Measurements from ENCODE around the gene GJA3.

GJA3 gene

GRCh38 chr13:20160306-20161274, at the start of gene GJA3:
Gene GJA3 (minus strand): TSS chr13:20161052. CDS start chr13:20143288, 17,764 bp downstream.
- peak; percentile 50 for DNase-seq (ENCODE audit: low spot score)

DNA sequence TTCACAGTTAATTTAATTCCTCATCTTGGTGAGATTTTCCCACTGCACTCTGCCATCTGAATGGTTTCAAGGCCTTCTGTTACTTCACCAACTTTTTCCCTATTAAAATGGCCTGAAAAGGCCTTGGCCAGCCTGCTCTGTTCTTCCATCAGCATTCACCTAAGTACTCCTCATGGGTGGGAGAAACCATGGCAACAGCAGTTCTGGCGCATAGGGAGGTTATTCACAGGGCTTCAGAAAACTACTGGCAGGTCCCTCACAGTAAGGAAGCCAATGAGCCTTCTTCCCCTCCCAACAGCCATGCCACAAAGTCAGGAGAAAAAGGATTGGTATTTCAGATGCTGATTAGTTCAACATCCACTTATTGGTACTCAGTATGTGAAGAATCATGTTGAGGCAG, 49.1 kb upstream of the GJA3 start:
- no peak for DNase-seq (ENCODE audit: low spot score)

- DNase-seq (ENCODE audit: low spot score): no peak
These were observed 45.9 kb upstream of the GJA3 start for GRCh38 chr13:20206698-20207235.

- no peak for DNase-seq (ENCODE audit: low spot score)
These were observed 45.3 kb upstream of the GJA3 start for GRCh38 chr13:20206065-20206697.

- DNase-seq (ENCODE audit: low spot score): no peak
These were observed 37.9 kb upstream of the GJA3 start for GRCh38 chr13:20198781-20199180.

- peak; percentile 45 for DNase-seq (ENCODE audit: low spot score)
These were observed 36.5 kb upstream of the GJA3 start for GRCh38 chr13:20197361-20197834.

DNA sequence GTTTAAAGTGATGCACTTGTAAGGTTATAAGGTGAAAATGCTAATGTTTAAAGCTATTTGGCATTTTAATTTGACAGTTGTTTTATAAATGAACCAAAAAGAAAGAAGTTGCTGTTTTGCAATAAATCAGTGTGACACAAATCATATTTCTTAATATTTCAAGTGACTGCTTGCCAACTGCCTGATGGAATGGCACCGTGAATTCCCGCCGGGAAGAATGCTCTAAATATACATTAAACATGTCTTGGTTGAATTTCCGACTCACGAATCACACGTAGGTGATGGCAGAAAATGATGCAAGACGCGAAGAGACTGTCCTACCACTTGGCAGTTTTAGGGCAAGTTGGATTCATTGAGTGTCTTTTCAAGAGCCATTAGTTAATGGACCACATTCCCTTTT, 34.9 kb upstream of the GJA3 start:
- DNase-seq (ENCODE audit: low spot score): no peak

- peak; percentile 22 for DNase-seq (ENCODE audit: low spot score)
These were observed 33.2 kb upstream of the GJA3 start for GRCh38 chr13:20193907-20194631.

DNA sequence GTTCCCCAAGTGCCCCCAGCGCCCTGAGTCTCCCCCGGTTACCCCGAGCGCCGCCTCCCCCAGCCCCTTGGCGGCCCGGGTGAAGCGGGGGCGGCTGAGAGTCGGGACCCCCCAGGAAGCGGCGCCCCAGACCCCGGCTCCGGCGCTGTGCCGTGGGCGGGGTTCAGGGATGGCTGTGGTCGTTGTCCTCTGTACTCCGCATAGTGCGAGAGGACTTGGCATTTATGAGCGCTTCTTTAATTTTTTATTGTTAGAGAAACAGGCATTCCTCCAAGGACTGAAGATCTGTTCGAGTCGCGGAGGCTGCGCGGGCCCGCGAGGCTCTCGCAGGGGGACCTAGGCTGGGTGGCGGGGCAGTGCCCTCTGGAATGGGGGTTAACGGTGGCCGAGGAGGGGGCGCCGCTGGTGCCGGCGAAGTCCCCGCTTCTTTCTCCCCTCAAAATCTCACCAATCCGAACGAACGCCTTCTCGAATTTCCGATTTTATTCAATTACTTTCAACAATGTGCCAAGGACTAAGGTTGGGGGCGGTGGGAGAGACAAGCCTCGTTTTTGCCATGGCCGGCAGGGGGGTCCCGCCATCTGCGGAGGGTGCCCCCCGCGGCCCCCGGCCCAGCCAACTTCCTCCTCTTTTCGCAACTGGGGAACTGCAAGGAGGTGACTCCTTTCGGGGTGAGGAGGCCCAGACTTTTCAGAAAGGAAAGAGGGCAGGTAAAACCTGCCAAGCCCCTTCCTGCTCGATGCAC, 32.5 kb upstream of the GJA3 start:
- DNase-seq (ENCODE audit: low spot score): no peak

DNA sequence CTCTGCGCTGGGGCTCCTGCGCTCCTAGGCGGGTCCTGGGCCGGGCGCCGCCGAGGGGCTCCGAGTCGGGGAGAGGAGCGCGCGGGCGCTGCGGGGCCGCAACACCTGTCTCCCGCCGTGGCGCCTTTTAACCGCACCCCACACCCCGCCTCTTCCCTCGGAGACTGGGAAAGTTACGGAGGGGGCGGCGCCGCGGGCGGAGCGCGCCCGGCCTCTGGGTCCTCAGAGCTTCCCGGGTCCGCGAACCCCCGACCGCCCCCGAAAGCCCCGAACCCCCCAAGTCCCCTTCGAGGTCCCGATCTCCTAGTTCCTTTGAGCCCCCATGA, 31.9 kb upstream of the GJA3 start, which contains the start of gene GJB2:
TSS of gene GJB2 (minus strand) at position 103 of the 326 bp plus-strand sequence. CDS start 3,357 bp downstream, outside the sequence.
- no peak for DNase-seq (ENCODE audit: low spot score)

- peak; percentile 15 for DNase-seq (ENCODE audit: low spot score)
These were observed 31.4 kb upstream of the GJA3 start for GRCh38 chr13:20192158-20192835.

GRCh38 chr13:20191311-20192157, 30.7 kb upstream of the GJA3 start:
- no peak for DNase-seq (ENCODE audit: low spot score)

DNA sequence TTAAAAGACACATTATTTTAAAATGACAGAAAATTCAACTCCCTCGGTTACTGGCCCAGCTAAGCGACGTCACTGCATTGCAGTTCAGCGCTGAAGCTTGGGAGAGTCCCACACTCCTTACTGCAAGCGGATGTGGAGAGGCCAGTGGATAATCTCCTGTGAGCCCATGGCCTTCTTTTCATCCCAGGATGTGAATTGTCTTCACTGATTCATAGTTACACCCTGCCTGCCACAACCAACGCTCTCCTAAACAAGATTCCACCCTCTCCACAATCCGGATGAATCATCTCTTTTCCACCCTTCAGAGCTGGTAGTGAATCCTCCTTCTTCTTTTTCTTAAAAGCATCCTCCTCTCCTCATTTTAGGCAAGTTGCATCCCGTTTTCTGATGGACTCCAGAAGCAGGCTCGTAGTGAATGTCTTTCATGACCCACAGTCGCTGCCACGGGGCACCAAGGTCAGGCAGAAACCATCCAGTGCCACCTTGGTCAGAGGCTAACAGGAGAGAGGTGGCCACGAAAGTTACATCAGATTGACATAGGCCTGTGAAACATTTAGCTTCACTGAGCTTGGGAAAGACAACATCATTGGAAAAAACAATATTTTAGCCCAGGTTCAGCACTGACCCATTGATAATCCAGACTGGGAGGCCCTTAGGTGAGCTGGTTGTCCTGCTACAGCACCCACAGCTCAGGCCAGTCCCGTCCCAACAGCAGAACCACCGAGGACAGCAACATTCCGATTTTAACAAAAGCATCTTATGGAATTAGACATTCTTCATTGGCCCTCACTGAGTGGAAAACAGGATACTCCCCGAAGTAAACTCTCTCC, 29.8 kb upstream of the GJA3 start:
- no peak for DNase-seq (ENCODE audit: low spot score)

- no peak for DNase-seq (ENCODE audit: low spot score)
These were observed 29.2 kb upstream of the GJA3 start for GRCh38 chr13:20190076-20190475.

DNA sequence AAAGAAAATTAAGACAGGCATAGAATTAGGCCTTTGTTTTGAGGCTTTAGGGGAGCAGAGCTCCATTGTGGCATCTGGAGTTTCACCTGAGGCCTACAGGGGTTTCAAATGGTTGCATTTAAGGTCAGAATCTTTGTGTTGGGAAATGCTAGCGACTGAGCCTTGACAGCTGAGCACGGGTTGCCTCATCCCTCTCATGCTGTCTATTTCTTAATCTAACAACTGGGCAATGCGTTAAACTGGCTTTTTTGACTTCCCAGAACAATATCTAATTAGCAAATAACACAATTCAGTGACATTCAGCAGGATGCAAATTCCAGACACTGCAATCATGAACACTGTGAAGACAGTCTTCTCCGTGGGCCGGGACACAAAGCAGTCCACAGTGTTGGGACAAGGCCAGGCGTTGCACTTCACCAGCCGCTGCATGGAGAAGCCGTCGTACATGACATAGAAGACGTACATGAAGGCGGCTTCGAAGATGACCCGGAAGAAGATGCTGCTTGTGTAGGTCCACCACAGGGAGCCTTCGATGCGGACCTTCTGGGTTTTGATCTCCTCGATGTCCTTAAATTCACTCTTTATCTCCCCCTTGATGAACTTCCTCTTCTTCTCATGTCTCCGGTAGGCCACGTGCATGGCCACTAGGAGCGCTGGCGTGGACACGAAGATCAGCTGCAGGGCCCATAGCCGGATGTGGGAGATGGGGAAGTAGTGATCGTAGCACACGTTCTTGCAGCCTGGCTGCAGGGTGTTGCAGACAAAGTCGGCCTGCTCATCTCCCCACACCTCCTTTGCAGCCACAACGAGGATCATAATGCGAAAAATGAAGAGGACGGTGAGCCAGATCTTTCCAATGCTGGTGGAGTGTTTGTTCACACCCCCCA, 28.1 kb upstream of the GJA3 start:
- no peak for DNase-seq (ENCODE audit: low spot score)

DNA sequence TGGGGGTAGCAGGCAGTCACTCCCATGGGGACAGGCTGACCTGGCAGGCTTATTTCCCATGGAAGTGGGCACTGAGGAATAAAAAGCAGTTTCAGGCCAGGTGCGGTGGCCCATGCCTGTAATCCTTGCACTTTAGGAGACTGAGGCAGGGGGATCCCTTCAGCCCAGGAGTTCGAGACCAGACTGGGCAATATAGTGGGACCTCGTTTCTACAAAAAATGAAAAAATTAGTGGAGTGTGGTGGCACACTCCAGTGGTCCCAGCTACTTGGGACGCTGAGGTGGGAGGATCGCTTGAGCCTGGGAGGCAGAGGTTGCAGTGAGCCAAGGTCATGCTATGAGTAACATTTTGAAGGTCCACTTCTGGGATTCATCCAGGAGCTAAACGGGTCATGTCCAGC, 25.9 kb upstream of the GJA3 start:
- DNase-seq (ENCODE audit: low spot score): no peak

- DNase-seq (ENCODE audit: low spot score): no peak
These were observed 24.7 kb upstream of the GJA3 start for GRCh38 chr13:20185366-20186056.
